IMR-90 (cell line): ENCODE data around the gene NUAK1. TPM values are rescaled to one million over a fixed set of nuclear protein-coding genes. Genes with fewer than 3 reads are reported as not detected.

Experiments used
- ATAC-seq: fragments of 200-7000 bp; cut with Tn5 transposase; 2 replicates; pipeline ENCODE4 v1.9.1; 2020; ENCODE audit warnings: low read depth, mild to moderate bottlenecking, moderate library complexity
- BruUV-seq: library from RNA; stranded (reverse); fragments of 400-500 nt; replicated peaks from 2 replicates; lab custom pipeline; 2021; lab: Mats Ljungman, UMichigan
- CTCF ChIA-PET: fragments of 300-600 bp; formaldehyde crosslinking; extraction: SDS; loops from one replicate; lab custom pipeline; 2021; ENCODE audit warnings: antibody characterized with exemption; lab: Yijun Ruan, JAX
- POLR2A ChIA-PET: fragments of 300-600 bp; sonication (Branson Sonifier 250); formaldehyde crosslinking; loops from one replicate; lab custom pipeline; 2022; ENCODE audit warnings: antibody characterized with exemption; ENCODE audit not compliant: unreplicated experiment; lab: Charles Lee
- DNase-seq: peaks from one replicate; pipeline ENCODE4 v3.0.0; 2013
- H2AFZ ChIP-seq: replicated peaks from 2 replicates; pipeline ENCODE3; 2013; ENCODE audit warnings: low read length, mild to moderate bottlenecking; ENCODE audit not compliant: poor library complexity
- H2AK5ac ChIP-seq: 2 replicates; pipeline ENCODE4 v1.6.1; 2013; ENCODE audit warnings: low read depth, low read length, inconsistent platforms
- H2AK9ac ChIP-seq: replicated peaks from 2 replicates; pipeline ENCODE3; 2013; ENCODE audit warnings: mild to moderate bottlenecking, low read depth, low read length, moderate library complexity; ENCODE audit not compliant: poor library complexity
- H2BK120ac ChIP-seq: 2 replicates; pipeline ENCODE4 v1.6.1; 2013; ENCODE audit warnings: low read depth, low read length, inconsistent platforms
- H2BK15ac ChIP-seq: 3 replicates; pipeline ENCODE4 v1.6.1; 2013; ENCODE audit warnings: low read depth, low read length, inconsistent platforms
- H2BK20ac ChIP-seq: 2 replicates; pipeline ENCODE4 v1.6.1; 2013; ENCODE audit warnings: low read depth, mild to moderate bottlenecking, inconsistent platforms, low read length, moderate library complexity
- H2BK5ac ChIP-seq: 2 replicates; pipeline ENCODE4 v1.6.1; 2013; ENCODE audit warnings: mild to moderate bottlenecking, low read depth, low read length, inconsistent platforms; ENCODE audit not compliant: poor library complexity, severe bottlenecking
- H3K14ac ChIP-seq: replicated peaks from 2 replicates; pipeline ENCODE4 v1.6.1; 2013; ENCODE audit warnings: low read depth, low read length, inconsistent platforms
- H3K18ac ChIP-seq: 2 replicates; pipeline ENCODE4 v1.6.1; 2013; ENCODE audit warnings: low read depth, low read length, control low read depth
- H3K23ac ChIP-seq: 2 replicates; pipeline ENCODE4 v1.6.1; 2013; ENCODE audit warnings: low read depth, low read length, inconsistent platforms
- H3K27ac ChIP-seq: 2 replicates; pipeline ENCODE4 v1.5.1; 2013; ENCODE audit warnings: mild to moderate bottlenecking, control low read depth, low read length; ENCODE audit not compliant: insufficient read depth
- H3K27me3 ChIP-seq: 2 replicates; pipeline ENCODE4 v1.6.1; 2013; ENCODE audit warnings: low read length; ENCODE audit not compliant: control insufficient read depth, insufficient read depth
- H3K36me3 ChIP-seq: 2 replicates; pipeline ENCODE4 v1.6.1; 2013; ENCODE audit warnings: low read length, mixed read lengths; ENCODE audit not compliant: control insufficient read depth, insufficient read depth
- H3K4ac ChIP-seq: 2 replicates; pipeline ENCODE4 v1.6.1; 2013; ENCODE audit warnings: low read depth, low read length, inconsistent platforms
- H3K4me1 ChIP-seq: 2 replicates; pipeline ENCODE4 v1.6.1; 2013; ENCODE audit warnings: low read length, mixed read lengths; ENCODE audit not compliant: control insufficient read depth, insufficient read depth
- H3K4me2 ChIP-seq: 2 replicates; pipeline ENCODE4 v1.6.1; 2013; ENCODE audit warnings: low read depth, mild to moderate bottlenecking, control low read depth, low read length, moderate library complexity
- H3K4me3 ChIP-seq: 2 replicates; pipeline ENCODE4 v1.5.1; 2013; ENCODE audit warnings: low read depth, mild to moderate bottlenecking, control low read depth, low read length, moderate library complexity; ENCODE audit not compliant: insufficient read depth
- H3K56ac ChIP-seq: 2 replicates; pipeline ENCODE4 v1.6.1; 2013; ENCODE audit warnings: low read length, inconsistent platforms; ENCODE audit not compliant: insufficient read depth; ENCODE audit errors: extremely low read depth
- H3K79me1 ChIP-seq, 2 experiments: 2 replicates each; pipeline ENCODE4 v1.6.1; 2013; ENCODE audit warnings: low read length in 2 of 2, inconsistent platforms in 1 of 2, low read depth in 1 of 2
- H3K9ac ChIP-seq: 2 replicates; pipeline ENCODE4 v1.6.1; 2013; ENCODE audit warnings: low read depth, low read length, control low read depth
- H3K9me1 ChIP-seq: 2 replicates; pipeline ENCODE4 v1.6.1; 2013; ENCODE audit warnings: low read length, inconsistent platforms; ENCODE audit not compliant: insufficient read depth
- H3K9me3 ChIP-seq: 2 replicates; pipeline ENCODE4 v1.6.1; 2013; ENCODE audit warnings: low read length; ENCODE audit not compliant: control insufficient read depth, insufficient read depth
- H4K20me1 ChIP-seq: 2 replicates; pipeline ENCODE4 v1.6.1; 2013; ENCODE audit warnings: low read length, inconsistent platforms; ENCODE audit not compliant: insufficient read depth
- H4K5ac ChIP-seq: 2 replicates; pipeline ENCODE4 v1.6.1; 2013; ENCODE audit warnings: mild to moderate bottlenecking, low read depth, low read length, control low read depth
- H4K8ac ChIP-seq, 2 experiments: 2 replicates each; pipeline ENCODE4 v1.6.1; 2013; ENCODE audit warnings: low read depth in 2 of 2, low read length in 2 of 2, control low read depth in 1 of 2, inconsistent platforms in 1 of 2
- H4K91ac ChIP-seq: 2 replicates; pipeline ENCODE4 v1.6.1; 2013; ENCODE audit warnings: low read depth, low read length, inconsistent platforms; ENCODE audit not compliant: insufficient read depth
- BHLHE40 ChIP-seq: fragments of 150-350 bp; IDR thresholded peaks from 2 replicates; pipeline ENCODE4 v1.6.1; 2016; ENCODE audit warnings: mild to moderate bottlenecking, low read depth, low read length
- CEBPB ChIP-seq: IDR thresholded peaks from 2 replicates; pipeline ENCODE4 v1.6.1; 2012; ENCODE audit warnings: low read depth, low read length, improper control_type of control experiment
- CHD1 ChIP-seq: IDR thresholded peaks from 2 replicates; pipeline ENCODE4 v1.6.1; 2012; ENCODE audit warnings: low read depth, low read length, improper control_type of control experiment
- CTCF ChIP-seq: conservative IDR thresholded peaks from 2 replicates; pipeline ENCODE4 v1.5.1; 2012; ENCODE audit warnings: mild to moderate bottlenecking, low read depth, low read length, improper control_type of control experiment
- FOS ChIP-seq: fragments of 150-350 bp; IDR thresholded peaks from 2 replicates; pipeline ENCODE4 v1.6.1; 2016; ENCODE audit warnings: low read depth, low read length
- MAFK ChIP-seq: IDR thresholded peaks from 2 replicates; pipeline ENCODE4 v1.6.1; 2012; ENCODE audit warnings: low read depth, low read length, improper control_type of control experiment
- MAZ ChIP-seq: IDR thresholded peaks from 2 replicates; pipeline ENCODE4 v1.6.1; 2012; ENCODE audit warnings: low read depth, mild to moderate bottlenecking, low read length, improper control_type of control experiment, moderate library complexity, borderline replicate concordance
- MXI1 ChIP-seq: IDR thresholded peaks from 2 replicates; pipeline ENCODE4 v1.6.1; 2012; ENCODE audit warnings: low read depth, mild to moderate bottlenecking, low read length, moderate library complexity, borderline replicate concordance
- NFE2L2 ChIP-seq: fragments of 150-350 bp; IDR thresholded peaks from 2 replicates; pipeline ENCODE4 v1.6.1; 2016; ENCODE audit warnings: low read depth, mild to moderate bottlenecking, low read length
- POLR2A ChIP-seq: IDR thresholded peaks from 2 replicates; pipeline ENCODE4 v1.6.1; 2012; ENCODE audit warnings: mild to moderate bottlenecking, low read depth, low read length
- RAD21 ChIP-seq: IDR thresholded peaks from 2 replicates; pipeline ENCODE4 v1.6.1; 2012; ENCODE audit warnings: low read length, improper control_type of control experiment
- RCOR1 ChIP-seq: IDR thresholded peaks from 2 replicates; pipeline ENCODE4 v1.6.1; 2012; ENCODE audit warnings: mild to moderate bottlenecking, low read length, improper control_type of control experiment; ENCODE audit not compliant: insufficient replicate concordance
- RFX5 ChIP-seq: IDR thresholded peaks from 2 replicates; pipeline ENCODE4 v1.8.0; 2012; ENCODE audit warnings: low read depth, mild to moderate bottlenecking, low read length, moderate library complexity
- SMC3 ChIP-seq: fragments of 150-350 bp; IDR thresholded peaks from 2 replicates; pipeline ENCODE4 v1.6.1; 2016; ENCODE audit warnings: low read depth, mild to moderate bottlenecking, antibody characterized with exemption, low read length, moderate library complexity
- WGBS, 2 experiments: methylation state at CpG; one replicate each; pipeline versions ENCODE4 v1.1.5 to v1.1.7; 2013; ENCODE audit warnings: missing lambda C conversion rate in 2 of 2; ENCODE audit not compliant: insufficient read length in 1 of 2; ENCODE audit errors: extremely low coverage in 2 of 2; 5-methylcytosine and 5-hydroxymethylcytosine counted together
- dilution Hi-C: fragments of 300-500 bp; cut with HindIII; formaldehyde crosslinking; loops from one replicate; pipeline ENCODE4 v1.14.3; 2018; ENCODE audit warnings: low sequenced_read_pairs; ENCODE audit not compliant: unreplicated experiment
- in situ Hi-C: fragments of 300-500 bp; cut with MboI; formaldehyde crosslinking; loops from 3 replicates; pipeline ENCODE4 v1.14.3; 2019; ENCODE audit warnings: low sequenced_read_pairs, inconsistent platforms, mixed read lengths
- intact Hi-C: fragments of 100-400 bp; cut with micrococcal nuclease; formaldehyde crosslinking; loops from 2 replicates; pipeline ENCODE4 v1.10.0; 2022
- polyA plus RNA-seq, 3 experiments: library from polyadenylated mRNA; depleted of rRNA; stranded (reverse); fragments of >200 nt; gene quantifications; 2 replicates each; pipeline ENCODE4 v1.2.3, GENCODE V29; 2012; ENCODE audit warnings: low replicate concordance in 1 of 3
- total RNA-seq: library from RNA; depleted of rRNA; stranded (reverse); fragments of >200 nt; gene quantifications from 2 replicates; pipeline ENCODE4 v1.2.3, GENCODE V29; 2012
- TF ChIP-seq, protein P1 (sequence below): fragments of 150-350 bp; IDR thresholded peaks from 2 replicates; pipeline ENCODE4 v1.6.1; 2017; ENCODE audit warnings: mild to moderate bottlenecking, antibody characterized with exemption, low read length, low read depth

The NUAK1 gene
- total and polyA plus RNA-seq, 2 of the 4 experiments (the other 2 are of a cell fraction): 4.8 to 8.8 TPM

DNA sequence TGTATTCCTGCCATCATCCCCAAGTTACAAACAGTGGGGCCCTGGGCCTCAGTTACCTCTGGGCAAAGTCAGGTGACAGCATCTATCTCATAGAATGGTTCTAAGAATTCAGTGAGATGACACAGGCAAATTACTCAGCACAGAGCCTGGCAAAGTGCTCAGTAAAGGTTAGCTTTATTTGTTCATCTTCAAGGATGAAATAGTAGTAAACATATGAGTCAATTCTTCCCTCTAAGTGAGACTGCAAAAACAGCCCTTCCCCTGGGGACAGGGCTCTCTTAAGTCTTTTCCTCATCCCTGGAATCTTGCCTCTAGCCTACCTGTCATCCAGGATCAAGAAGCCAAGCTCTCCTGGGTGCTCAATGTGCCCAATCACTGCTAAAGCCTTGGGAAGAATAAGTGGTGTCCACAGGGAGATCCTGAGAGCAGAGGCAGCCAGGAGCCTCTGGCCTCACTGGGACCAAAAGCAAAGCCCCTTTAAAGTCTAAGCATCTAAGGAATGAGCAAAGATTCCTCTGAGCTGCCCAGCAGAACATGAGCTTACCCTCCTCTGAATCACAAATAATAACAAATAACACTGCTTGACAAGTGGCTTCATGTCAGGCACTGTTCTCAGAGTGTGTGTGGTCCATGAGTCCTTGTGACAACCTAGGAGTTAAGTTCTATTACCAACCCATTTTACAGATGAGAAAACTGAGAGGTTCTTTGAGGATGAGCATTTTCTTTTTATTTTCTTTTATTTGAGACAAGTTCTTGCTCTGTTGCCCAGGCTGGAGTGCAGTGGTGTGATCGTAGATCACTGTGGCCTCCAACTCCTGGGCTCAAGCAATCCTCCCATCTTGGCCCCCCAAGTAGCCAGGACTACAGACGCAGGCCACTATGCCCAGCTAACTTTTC is 12.1 kb downstream of the NUAK1 start:
- Histone ChIP-seq H3K23ac (0 out of 2 replicates have a peak overlapping the region, but pooled peaks have one; percentile 40), H3K27ac (peak overlapping the region; percentile 41), H3K4me3 (no peak overlapping the region), H3K56ac (no peak overlapping the region), H2AK9ac (no peak overlapping the region), H3K36me3 (no peaks in the 10 kb centered on the region), H3K9me3 (no peaks in the 10 kb centered on the region), H3K9ac (no peak overlapping the region), H3K79me1 (peaks cover 36 to 81% of the 10 kb centered on the region in 2 experiments; a peak in 3 of 4 replicates), H3K27me3 (no peaks in the 10 kb centered on the region), H2AFZ (no peak overlapping the region), H2BK15ac (no peak overlapping the region; the same call in 2 of the 3 replicates), H3K4ac (peak overlapping the region; percentile 72), H3K14ac (0 out of 2 replicates have a peak overlapping the region, but pooled peaks have one; percentile 23), H2BK5ac (peak overlapping the region; percentile 59), H3K4me2 (peak overlapping the region; percentile 32), H4K20me1 (peaks cover 26% of the 10 kb centered on the region; the same call in 1 of the 2 replicates), H4K5ac (peak overlapping the region; percentile 11; the same call in 1 of the 2 replicates), H4K8ac (peak overlapping the region in 1 of 2 experiments; percentile 53; a peak in 2 of 4 replicates), H2BK20ac (peak overlapping the region; percentile 75), H3K18ac (peak overlapping the region; percentile 21; the same call in 1 of the 2 replicates), H3K9me1 (peaks cover 16% of the 10 kb centered on the region; the same call in 1 of the 2 replicates), H3K4me1 (peaks cover 12% of the 10 kb centered on the region), H4K91ac (peak overlapping the region; percentile 65; the same call in 1 of the 2 replicates), H2BK120ac (peak overlapping the region; percentile 90), H2AK5ac (peak overlapping the region; percentile 62)
- in situ Hi-C loops: no loop called here
- ChIA-PET CTCF (interaction anchor here (0.6 to 1.9 kb wide), 2 partner anchors 10 to 11 kb away, joined by 3 to 8 read pairs; no protein-coding TSS in a partner anchor), POLR2A (no interaction called here)
- DNase-seq (peak; percentile 80), ATAC-seq (peak; percentile 83)
- dilution Hi-C loops: no loop called here
- no TSS peak for BruUV-seq
- WGBS, 2 experiments: no CpG with 5 or more reads among the region's 2 CpGs
- intact Hi-C loops: no loop called here
- TF ChIP-seq MXI1 (no peak), MAFK (0 out of 2 replicates have a peak, but pooled peaks have one; percentile 6), CHD1 (no peak), CEBPB (peak; percentile 36; the same call in 1 of the 2 replicates), RAD21 (no peak), SMC3 (no peak), CTCF (no peak), NFE2L2 (peak; percentile 73), BHLHE40 (no peak), RCOR1 (peak; percentile 96), POLR2A (no peak), MAZ (no peak), RFX5 (no peak), FOS (peak; percentile 52; the same call in 1 of the 2 replicates)
- TF ChIP-seq, protein P1, sequence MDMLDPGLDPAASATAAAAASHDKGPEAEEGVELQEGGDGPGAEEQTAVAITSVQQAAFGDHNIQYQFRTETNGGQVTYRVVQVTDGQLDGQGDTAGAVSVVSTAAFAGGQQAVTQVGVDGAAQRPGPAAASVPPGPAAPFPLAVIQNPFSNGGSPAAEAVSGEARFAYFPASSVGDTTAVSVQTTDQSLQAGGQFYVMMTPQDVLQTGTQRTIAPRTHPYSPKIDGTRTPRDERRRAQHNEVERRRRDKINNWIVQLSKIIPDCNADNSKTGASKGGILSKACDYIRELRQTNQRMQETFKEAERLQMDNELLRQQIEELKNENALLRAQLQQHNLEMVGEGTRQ: peak; percentile 59; the same call in 1 of the 2 replicates
